Measurements from ENCODE around the gene SPATA12. TPM values are rescaled to one million over a fixed set of nuclear protein-coding genes. Genes with fewer than 3 reads are reported as not detected.

SPATA12 gene
- total RNA-seq, 1 experiment from 2014 or later = not detected

- no peaks in the 10 kb centered on the region for H3K9me3 ChIP-seq (ENCODE audit: low read depth, low read length, poor library complexity, severe bottlenecking)
- no peak overlapping the region for H3K27ac ChIP-seq (ENCODE audit: low read depth, low read length, poor library complexity, severe bottlenecking)
- no peaks in the 10 kb centered on the region for H3K27me3 ChIP-seq (replicated peaks; ENCODE audit: insufficient read depth, low read depth, low read length, poor library complexity)
- POLR2A ChIA-PET (ENCODE audit: low non-redundant PET) = no interaction called here
- intact Hi-C loops (cut with micrococcal nuclease; ENCODE audit: unreplicated experiment) = no loop called here
- CTCF ChIA-PET = no interaction called here
- no peaks in the 10 kb centered on the region for H3K36me3 ChIP-seq (ENCODE audit: insufficient read depth, low read length, poor library complexity, severe bottlenecking)
- TF ChIP-seq EZH2 (IDR thresholded peaks at IDR 0.05; ENCODE audit: borderline replicate concordance, low read depth, low read length, poor library complexity, severe bottlenecking) (no peak), CTCF (conservative IDR thresholded peaks at IDR 0.05; ENCODE audit: low read depth, low read length) (no peak)
- no peaks in the 10 kb centered on the region for H3K4me1 ChIP-seq (ENCODE audit: insufficient read depth, low read length, poor library complexity, severe bottlenecking)
- DNase-seq (ENCODE audit: low spot score) = no peak
- no peak overlapping the region for H3K4me3 ChIP-seq (ENCODE audit: low read depth, low read length, poor library complexity, severe bottlenecking)
- no TSS peak for BruUV-seq (replicated peaks)
Measured at GRCh38 chr3:57046101-57046765, 14.2 kb upstream of the SPATA12 start.

- Histone ChIP-seq H3K36me3 (ENCODE audit: insufficient read depth, low read length, poor library complexity, severe bottlenecking) (no peaks in the 10 kb centered on the region), H3K4me1 (ENCODE audit: insufficient read depth, low read length, poor library complexity, severe bottlenecking) (no peaks in the 10 kb centered on the region), H3K27ac (ENCODE audit: low read depth, low read length, poor library complexity, severe bottlenecking) (no peak overlapping the region), H3K9me3 (ENCODE audit: low read depth, low read length, poor library complexity, severe bottlenecking) (no peaks in the 10 kb centered on the region), H3K4me3 (ENCODE audit: low read depth, low read length, poor library complexity, severe bottlenecking) (no peak overlapping the region), H3K27me3 (replicated peaks; ENCODE audit: insufficient read depth, low read depth, low read length, poor library complexity) (no peaks in the 10 kb centered on the region)
- CTCF ChIA-PET = no interaction called here
- POLR2A ChIA-PET (ENCODE audit: low non-redundant PET) = no interaction called here
- intact Hi-C loops (cut with micrococcal nuclease; ENCODE audit: unreplicated experiment) = no loop called here
- BruUV-seq (replicated peaks) = no TSS peak
- TF ChIP-seq CTCF (conservative IDR thresholded peaks at IDR 0.05; ENCODE audit: low read depth, low read length) (no peak), EZH2 (IDR thresholded peaks at IDR 0.05; ENCODE audit: borderline replicate concordance, low read depth, low read length, poor library complexity, severe bottlenecking) (no peak)
- no peak for DNase-seq (ENCODE audit: low spot score)
Measured at GRCh38 chr3:57048052-57048671, 12.3 kb upstream of the SPATA12 start.

- H3K27me3 ChIP-seq (replicated peaks; ENCODE audit: insufficient read depth, low read depth, low read length, poor library complexity) = no peaks in the 10 kb centered on the region
- H3K9me3 ChIP-seq (ENCODE audit: low read depth, low read length, poor library complexity, severe bottlenecking) = no peaks in the 10 kb centered on the region
- no peak overlapping the region for H3K4me3 ChIP-seq (ENCODE audit: low read depth, low read length, poor library complexity, severe bottlenecking)
- BruUV-seq (replicated peaks) = no TSS peak
- ChIA-PET CTCF (no interaction called here), POLR2A (ENCODE audit: low non-redundant PET) (no interaction called here)
- H3K27ac ChIP-seq (ENCODE audit: low read depth, low read length, poor library complexity, severe bottlenecking) = no peak overlapping the region
- no peaks in the 10 kb centered on the region for H3K4me1 ChIP-seq (ENCODE audit: insufficient read depth, low read length, poor library complexity, severe bottlenecking)
- TF ChIP-seq EZH2 (IDR thresholded peaks at IDR 0.05; ENCODE audit: borderline replicate concordance, low read depth, low read length, poor library complexity, severe bottlenecking) (no peak), CTCF (conservative IDR thresholded peaks at IDR 0.05; ENCODE audit: low read depth, low read length) (no peak)
- no peaks in the 10 kb centered on the region for H3K36me3 ChIP-seq (ENCODE audit: insufficient read depth, low read length, poor library complexity, severe bottlenecking)
- intact Hi-C loops (cut with micrococcal nuclease; ENCODE audit: unreplicated experiment) = no loop called here
- no peak for DNase-seq (ENCODE audit: low spot score)
Measured at GRCh38 chr3:57048728-57049127, 11.7 kb upstream of the SPATA12 start.
